ENCODE data around the gene ARHGAP22.

The ARHGAP22 gene

DNA sequence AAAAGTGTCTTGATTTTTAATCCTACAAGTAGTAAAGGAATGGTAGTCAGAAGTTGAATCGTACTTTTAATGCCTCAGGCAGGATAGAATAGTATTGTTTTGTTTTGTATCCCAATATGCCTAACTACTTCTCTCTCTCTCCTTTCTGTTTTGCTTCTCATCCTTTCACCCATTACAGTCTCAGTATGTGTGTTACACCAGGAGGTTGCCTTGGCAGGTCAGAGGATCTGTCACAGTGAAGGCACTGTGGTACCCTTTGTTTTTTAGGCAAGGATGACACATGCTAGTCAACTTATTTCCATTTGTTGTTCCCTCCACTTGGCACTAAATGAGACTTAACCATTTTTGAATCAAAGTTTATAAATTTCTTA, 204.0 kb downstream of the ARHGAP22 start:
- Histone ChIP-seq H2BK120ac (ENCODE audit: low read depth, low read length) (no peak overlapping the region), H2AK5ac (ENCODE audit: low read length, severe bottlenecking) (no peak overlapping the region), H3K23ac (ENCODE audit: low read length in 2 of 2) (no peak overlapping the region), H3K79me1 (replicated peaks; ENCODE audit: low read length, poor library complexity, severe bottlenecking) (peaks cover 3% of the 10 kb centered on the region), H3K27ac (ENCODE audit: low read length, poor library complexity, severe bottlenecking) (no peak overlapping the region), H2AFZ (ENCODE audit: low read depth, low read length) (no peak overlapping the region), H3K4me1 (ENCODE audit: control insufficient read depth, insufficient read depth, low read depth, low read length) (peaks cover 2% of the 10 kb centered on the region), H3K4me3 (ENCODE audit: insufficient read depth in 1 of 2, low read depth in 1 of 2, low read length in 2 of 2) (no peak overlapping the region), H3K18ac (ENCODE audit: low read depth in 1 of 2, low read length in 2 of 2) (no peak overlapping the region), H3K9me3 (ENCODE audit: control insufficient read depth, low read length) (no peaks in the 10 kb centered on the region), H2BK5ac (ENCODE audit: low read depth, low read length, poor library complexity, severe bottlenecking) (no peak overlapping the region), H2BK15ac (ENCODE audit: low read depth, poor library complexity, severe bottlenecking) (no peak overlapping the region), H3K14ac (ENCODE audit: low read length in 2 of 2) (no peak overlapping the region), H3K4me2 (ENCODE audit: low read length, poor library complexity, severe bottlenecking) (no peak overlapping the region), H3K27me3 (ENCODE audit: control insufficient read depth in 1 of 2, insufficient read depth in 1 of 2, low read length in 2 of 2) (no peaks in the 10 kb centered on the region), H3K4ac (ENCODE audit: low read depth in 1 of 2, low read length in 2 of 2) (no peak overlapping the region), H4K8ac (ENCODE audit: low read length) (no peak overlapping the region), H3K36me3 (ENCODE audit: control insufficient read depth in 1 of 2, insufficient read depth in 2 of 2, low read depth in 1 of 2, low read length in 2 of 2) (peaks cover 0 to 3% of the 10 kb centered on the region in 2 experiments), H2BK12ac (ENCODE audit: low read length in 2 of 2) (no peak overlapping the region), H4K91ac (ENCODE audit: low read length) (no peak overlapping the region), H3K9ac (ENCODE audit: low read length) (no peak overlapping the region)
- no peak for DNase-seq
- no CpG with 5 or more reads among the region's 1 CpG for WGBS

DNA sequence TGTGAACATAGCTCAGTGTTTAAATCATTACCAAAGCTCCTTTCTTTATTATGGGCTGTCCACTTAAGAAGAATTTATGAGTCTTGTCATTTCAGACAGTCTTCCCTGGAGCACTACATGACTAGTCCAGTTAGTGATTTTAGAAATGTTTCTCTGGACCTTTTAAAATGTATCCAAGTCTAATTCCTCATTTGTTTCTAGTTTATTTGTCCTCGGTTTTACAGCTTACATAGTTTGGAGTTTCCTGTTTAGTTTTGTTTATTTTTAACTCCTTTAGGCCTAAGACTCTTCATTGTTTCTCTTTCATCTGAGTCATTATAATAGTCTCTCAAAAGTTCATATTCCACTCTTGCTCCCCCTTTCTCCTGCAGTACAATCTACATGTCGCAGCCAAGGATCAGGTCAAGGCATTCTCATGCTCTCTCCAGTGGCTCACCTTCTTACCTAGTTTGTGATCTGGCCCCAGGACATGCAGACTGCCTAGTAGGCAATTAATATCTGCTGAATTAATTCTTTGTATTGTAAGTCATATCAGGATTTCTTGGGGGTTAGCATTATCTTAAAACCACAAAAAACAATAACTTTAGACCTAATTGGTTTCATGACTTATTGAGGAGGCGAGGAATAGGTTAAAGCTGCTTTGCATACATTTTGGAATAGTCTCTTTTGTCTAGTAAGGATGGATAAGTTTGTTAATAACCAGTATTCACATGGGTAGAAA, 204.6 kb downstream of the ARHGAP22 start:
- no peak overlapping the region for H2AFZ ChIP-seq (ENCODE audit: low read depth, low read length)
- no peak overlapping the region for H3K18ac ChIP-seq (ENCODE audit: low read depth in 1 of 2, low read length in 2 of 2)
- no peak overlapping the region for H2AK5ac ChIP-seq (ENCODE audit: low read length, severe bottlenecking)
- no peak overlapping the region for H3K23ac ChIP-seq (ENCODE audit: low read length in 2 of 2)
- no peak overlapping the region for H3K4me3 ChIP-seq (ENCODE audit: insufficient read depth in 1 of 2, low read depth in 1 of 2, low read length in 2 of 2)
- H3K14ac ChIP-seq (ENCODE audit: low read length in 2 of 2): no peak overlapping the region
- peaks cover 3% of the 10 kb centered on the region for H3K79me1 ChIP-seq (replicated peaks; ENCODE audit: low read length, poor library complexity, severe bottlenecking)
- WGBS: 42% methylated on average over 2 of the region's 3 CpGs
- peaks cover 2% of the 10 kb centered on the region for H3K4me1 ChIP-seq (ENCODE audit: control insufficient read depth, insufficient read depth, low read depth, low read length)
- H4K91ac ChIP-seq (ENCODE audit: low read length): no peak overlapping the region
- no peak overlapping the region for H2BK5ac ChIP-seq (ENCODE audit: low read depth, low read length, poor library complexity, severe bottlenecking)
- no peak overlapping the region for H3K9ac ChIP-seq (ENCODE audit: low read length)
- no peaks in the 10 kb centered on the region for H3K36me3 ChIP-seq (ENCODE audit: control insufficient read depth in 1 of 2, insufficient read depth in 2 of 2, low read depth in 1 of 2, low read length in 2 of 2)
- H3K4me2 ChIP-seq (ENCODE audit: low read length, poor library complexity, severe bottlenecking): no peak overlapping the region
- H2BK15ac ChIP-seq (ENCODE audit: low read depth, poor library complexity, severe bottlenecking): no peak overlapping the region
- H3K9me3 ChIP-seq (ENCODE audit: control insufficient read depth, low read length): no peaks in the 10 kb centered on the region
- H2BK12ac ChIP-seq (ENCODE audit: low read length in 2 of 2): no peak overlapping the region
- H3K27me3 ChIP-seq (ENCODE audit: control insufficient read depth in 1 of 2, insufficient read depth in 1 of 2, low read length in 2 of 2): no peaks in the 10 kb centered on the region
- H3K27ac ChIP-seq (ENCODE audit: low read length, poor library complexity, severe bottlenecking): no peak overlapping the region
- peak; percentile 45 for DNase-seq
- no peak overlapping the region for H3K4ac ChIP-seq (ENCODE audit: low read depth in 1 of 2, low read length in 2 of 2)
- no peak overlapping the region for H2BK120ac ChIP-seq (ENCODE audit: low read depth, low read length)
- H4K8ac ChIP-seq (ENCODE audit: low read length): no peak overlapping the region

DNA sequence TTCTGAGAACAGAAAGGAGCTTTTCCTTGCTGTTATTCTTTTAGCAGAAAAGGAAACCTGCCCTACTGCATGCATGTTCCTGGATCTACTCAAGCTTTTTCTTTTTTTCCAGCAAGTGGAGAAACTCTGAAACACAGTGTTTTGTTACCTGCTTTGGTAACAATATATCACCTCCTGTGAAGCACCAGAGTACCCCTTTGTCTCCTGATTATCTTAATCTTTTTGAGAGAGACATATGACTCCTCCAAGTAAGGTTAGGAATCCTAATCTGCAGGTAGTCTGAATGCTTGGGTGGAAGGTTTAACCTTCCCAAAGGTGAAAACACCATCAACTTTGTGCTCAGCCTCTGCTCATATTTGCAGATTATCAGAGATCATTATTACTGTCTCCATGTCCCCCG, 205.3 kb downstream of the ARHGAP22 start:
- no peak overlapping the region for H3K4ac ChIP-seq (ENCODE audit: low read depth in 1 of 2, low read length in 2 of 2)
- no peak overlapping the region for H4K91ac ChIP-seq (ENCODE audit: low read length)
- H3K4me1 ChIP-seq (ENCODE audit: control insufficient read depth, insufficient read depth, low read depth, low read length): peaks cover 2% of the 10 kb centered on the region
- H3K36me3 ChIP-seq (ENCODE audit: control insufficient read depth in 1 of 2, insufficient read depth in 2 of 2, low read depth in 1 of 2, low read length in 2 of 2): no peaks in the 10 kb centered on the region
- DNase-seq: no peak
- H3K4me3 ChIP-seq (ENCODE audit: insufficient read depth in 1 of 2, low read depth in 1 of 2, low read length in 2 of 2): no peak overlapping the region
- H3K4me2 ChIP-seq (ENCODE audit: low read length, poor library complexity, severe bottlenecking): no peak overlapping the region
- H3K9ac ChIP-seq (ENCODE audit: low read length): no peak overlapping the region
- H2AK5ac ChIP-seq (ENCODE audit: low read length, severe bottlenecking): no peak overlapping the region
- H2AFZ ChIP-seq (ENCODE audit: low read depth, low read length): no peak overlapping the region
- H3K27ac ChIP-seq (ENCODE audit: low read length, poor library complexity, severe bottlenecking): no peak overlapping the region
- no peak overlapping the region for H2BK5ac ChIP-seq (ENCODE audit: low read depth, low read length, poor library complexity, severe bottlenecking)
- peaks cover 3% of the 10 kb centered on the region for H3K79me1 ChIP-seq (replicated peaks; ENCODE audit: low read length, poor library complexity, severe bottlenecking)
- no peak overlapping the region for H3K23ac ChIP-seq (ENCODE audit: low read length in 2 of 2)
- H4K8ac ChIP-seq (ENCODE audit: low read length): no peak overlapping the region
- H3K14ac ChIP-seq (ENCODE audit: low read length in 2 of 2): no peak overlapping the region
- H2BK12ac ChIP-seq (ENCODE audit: low read length in 2 of 2): no peak overlapping the region
- no peaks in the 10 kb centered on the region for H3K27me3 ChIP-seq (ENCODE audit: control insufficient read depth in 1 of 2, insufficient read depth in 1 of 2, low read length in 2 of 2)
- no peak overlapping the region for H2BK120ac ChIP-seq (ENCODE audit: low read depth, low read length)
- no peak overlapping the region for H3K18ac ChIP-seq (ENCODE audit: low read depth in 1 of 2, low read length in 2 of 2)
- no CpG with 5 or more reads among the region's 1 CpG for WGBS
- H3K9me3 ChIP-seq (ENCODE audit: control insufficient read depth, low read length): no peaks in the 10 kb centered on the region
- H2BK15ac ChIP-seq (ENCODE audit: low read depth, poor library complexity, severe bottlenecking): no peak overlapping the region

DNA sequence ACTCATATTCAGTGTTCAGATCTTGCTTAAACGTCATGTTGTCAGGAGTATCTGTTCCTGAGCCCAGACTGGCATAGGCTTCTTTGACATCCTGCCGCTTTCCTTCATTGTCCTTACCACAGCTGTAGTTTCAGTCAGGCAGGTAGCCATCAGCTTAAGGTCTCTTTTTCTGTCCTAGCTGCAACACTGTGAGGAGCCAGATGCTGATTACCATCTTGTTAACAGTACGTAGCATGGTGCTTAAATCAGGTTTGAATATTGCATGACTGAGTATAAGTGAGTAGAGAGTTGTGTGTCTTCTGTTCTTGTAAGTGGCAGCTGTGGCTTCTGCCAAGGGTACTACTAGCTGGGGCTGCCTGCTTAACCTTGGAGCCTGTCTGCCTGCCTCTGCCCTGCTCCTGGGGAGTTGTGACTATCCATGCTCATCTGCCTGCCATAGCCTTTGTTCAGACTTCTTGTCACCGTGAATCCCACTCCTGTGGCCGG, 205.8 kb downstream of the ARHGAP22 start:
- Histone ChIP-seq H2BK15ac (ENCODE audit: low read depth, poor library complexity, severe bottlenecking) (no peak overlapping the region), H3K4me2 (ENCODE audit: low read length, poor library complexity, severe bottlenecking) (no peak overlapping the region), H3K23ac (ENCODE audit: low read length in 2 of 2) (no peak overlapping the region), H3K79me1 (replicated peaks; ENCODE audit: low read length, poor library complexity, severe bottlenecking) (peaks cover 3% of the 10 kb centered on the region), H3K9me3 (ENCODE audit: control insufficient read depth, low read length) (no peaks in the 10 kb centered on the region), H3K4me3 (ENCODE audit: insufficient read depth in 1 of 2, low read depth in 1 of 2, low read length in 2 of 2) (no peak overlapping the region), H2AK5ac (ENCODE audit: low read length, severe bottlenecking) (no peak overlapping the region), H3K14ac (ENCODE audit: low read length in 2 of 2) (no peak overlapping the region), H3K27ac (ENCODE audit: low read length, poor library complexity, severe bottlenecking) (no peak overlapping the region), H3K4me1 (ENCODE audit: control insufficient read depth, insufficient read depth, low read depth, low read length) (peaks cover 2% of the 10 kb centered on the region), H3K27me3 (ENCODE audit: control insufficient read depth in 1 of 2, insufficient read depth in 1 of 2, low read length in 2 of 2) (no peaks in the 10 kb centered on the region), H4K91ac (ENCODE audit: low read length) (no peak overlapping the region), H2AFZ (ENCODE audit: low read depth, low read length) (no peak overlapping the region), H2BK120ac (ENCODE audit: low read depth, low read length) (no peak overlapping the region), H2BK5ac (ENCODE audit: low read depth, low read length, poor library complexity, severe bottlenecking) (no peak overlapping the region), H3K36me3 (ENCODE audit: control insufficient read depth in 1 of 2, insufficient read depth in 2 of 2, low read depth in 1 of 2, low read length in 2 of 2) (no peaks in the 10 kb centered on the region), H3K9ac (ENCODE audit: low read length) (no peak overlapping the region), H3K18ac (ENCODE audit: low read depth in 1 of 2, low read length in 2 of 2) (no peak overlapping the region), H3K4ac (ENCODE audit: low read depth in 1 of 2, low read length in 2 of 2) (no peak overlapping the region), H4K8ac (ENCODE audit: low read length) (peak overlapping the region; percentile 8), H2BK12ac (ENCODE audit: low read length in 2 of 2) (no peak overlapping the region)
- peak; percentile 29 for DNase-seq
- 61% methylated on average over 5 of the region's 5 CpGs for WGBS

All from mesenchymal stem cell (in vitro differentiated cells and primary cell).